CD14-positive monocyte (primary cell): ENCODE measurements around the gene TMEM242. TPM values are rescaled to one million over a fixed set of nuclear protein-coding genes. Genes with fewer than 3 reads are reported as not detected.

Experiments
- DNase-seq, 3 donors: peaks; one replicate each; pipeline ENCODE4 v3.0.0-alpha.2; 2011 to 2022
- H2AFZ ChIP-seq: 2 replicates; pipeline ENCODE4 v1.6.0; 2012; ENCODE audit warnings: mild to moderate bottlenecking, low read depth, low read length, inconsistent platforms; ENCODE audit not compliant: insufficient read depth, poor library complexity, severe bottlenecking
- H3K27ac ChIP-seq, 2 donors: 1 replicate in 1 of 2; 2 replicates in 1 of 2; pipeline ENCODE4 v1.5.1; 2012 to 2013; ENCODE audit warnings: low read length in 2 of 2, control low read depth in 1 of 2, inconsistent platforms in 1 of 2, low read depth in 1 of 2, mild to moderate bottlenecking in 1 of 2
- H3K27me3 ChIP-seq, 2 donors: one replicate each; pipeline versions ENCODE4 v1.6.0 to v1.6.1; 2011 to 2013; ENCODE audit warnings: low read length in 2 of 2; ENCODE audit not compliant: control insufficient read depth in 2 of 2, insufficient read depth in 2 of 2
- H3K36me3 ChIP-seq, 2 donors: replicated peaks in 1 of 2; 1 replicate in 1 of 2; 2 replicates in 1 of 2; pipeline versions ENCODE4 v1.5.1 to v1.6.1; 2012 to 2013; ENCODE audit warnings: low read length in 2 of 2, control low read depth in 1 of 2, inconsistent platforms in 1 of 2, mild to moderate bottlenecking in 1 of 2; ENCODE audit not compliant: insufficient read depth in 2 of 2, control insufficient read depth in 1 of 2
- H3K4me1 ChIP-seq, 2 donors: 1 replicate in 1 of 2; 2 replicates in 1 of 2; pipeline versions ENCODE4 v1.5.1 to v1.6.1; 2012 to 2013; ENCODE audit warnings: low read length in 2 of 2, control low read depth in 1 of 2, inconsistent platforms in 1 of 2, mild to moderate bottlenecking in 1 of 2, moderate library complexity in 1 of 2; ENCODE audit not compliant: insufficient read depth in 2 of 2, control insufficient read depth in 1 of 2
- H3K4me2 ChIP-seq: replicated peaks from 2 replicates; pipeline ENCODE3; 2012; ENCODE audit warnings: low read length, moderate library complexity, mild to moderate bottlenecking; ENCODE audit not compliant: poor library complexity, severe bottlenecking; ENCODE audit errors: extremely low read depth
- H3K4me3 ChIP-seq, 3 experiments: fragments of 200-600 bp in 1 of 3; sonication (generic) in 1 of 3; replicated peaks in 1 of 3; 1 replicate in 2 of 3; 2 replicates in 1 of 3; pipeline ENCODE4 v1.5.1; 2011 to 2013; ENCODE audit warnings: low read length in 3 of 3, mild to moderate bottlenecking in 3 of 3, control low read depth in 2 of 3, low read depth in 2 of 3, inconsistent platforms in 1 of 3, moderate library complexity in 1 of 3
- H3K79me2 ChIP-seq: 2 replicates; pipeline ENCODE4 v1.6.0; 2012; ENCODE audit warnings: mild to moderate bottlenecking, control low read depth, inconsistent platforms, low read length, moderate library complexity; ENCODE audit not compliant: insufficient read depth
- H3K9ac ChIP-seq: 2 replicates; pipeline ENCODE4 v1.6.0; 2017; ENCODE audit warnings: low read length, mild to moderate bottlenecking; ENCODE audit not compliant: insufficient read depth, poor library complexity, severe bottlenecking
- H3K9me3 ChIP-seq, 2 donors: replicated peaks in 1 of 2; 1 replicate in 1 of 2; 2 replicates in 1 of 2; pipeline versions ENCODE4 v1.5.1 to v1.6.1; 2012 to 2013; ENCODE audit warnings: low read length in 2 of 2, control low read depth in 1 of 2; ENCODE audit not compliant: control insufficient read depth in 1 of 2, insufficient read depth in 1 of 2
- H4K20me1 ChIP-seq: 2 replicates; pipeline ENCODE4 v1.6.0; 2012; ENCODE audit warnings: mild to moderate bottlenecking, low read length, control low read depth, moderate library complexity; ENCODE audit not compliant: insufficient read depth
- H3K27ac Mint-ChIP-seq, 7 donors: one replicate each; pipeline ENCODE4 v1.8.0; 2020; ENCODE audit warnings: mild to moderate bottlenecking in 7 of 7, mixed read lengths in 7 of 7, moderate library complexity in 6 of 7, inconsistent platforms in 2 of 7
- H3K27me3 Mint-ChIP-seq, 3 donors: one replicate each; pipeline ENCODE4 v1.8.0; 2021 to 2022; ENCODE audit warnings: low read depth in 3 of 3, mild to moderate bottlenecking in 3 of 3, mixed read lengths in 3 of 3, moderate library complexity in 3 of 3, inconsistent platforms in 1 of 3
- H3K36me3 Mint-ChIP-seq, 2 donors: one replicate each; pipeline ENCODE4 v1.8.0; 2020; ENCODE audit warnings: mixed read lengths in 2 of 2, inconsistent platforms in 1 of 2, mild to moderate bottlenecking in 1 of 2
- H3K4me1 Mint-ChIP-seq: one replicate; pipeline ENCODE4 v1.8.0; 2020; ENCODE audit warnings: mild to moderate bottlenecking, mixed read lengths
- H3K4me3 Mint-ChIP-seq, 2 donors: one replicate each; pipeline ENCODE4 v1.8.0; 2020; ENCODE audit warnings: mild to moderate bottlenecking in 2 of 2, mixed read lengths in 2 of 2, moderate library complexity in 1 of 2
- H3K9me3 Mint-ChIP-seq, 7 donors: one replicate each; pipeline ENCODE4 v1.8.0; 2020 to 2022; ENCODE audit warnings: mixed read lengths in 7 of 7, mild to moderate bottlenecking in 6 of 7, moderate library complexity in 6 of 7, inconsistent platforms in 2 of 7
- CTCF ChIP-seq: fragments of 200-600 bp; IDR thresholded peaks from one replicate; pipeline ENCODE4 v1.8.0; 2022; ENCODE audit warnings: antibody characterized with exemption, mild to moderate bottlenecking
- WGBS: methylation state at CpG from one replicate; pipeline ENCODE4 v1.1.5; 2013; ENCODE audit warnings: missing lambda C conversion rate; ENCODE audit not compliant: insufficient coverage; 5-methylcytosine and 5-hydroxymethylcytosine counted together
- intact Hi-C, 2 donors: fragments of 100-400 bp; cut with micrococcal nuclease; formaldehyde crosslinking; loops; one replicate each; pipeline versions ENCODE4 v1.15.0 to v1.15.1; 2023
- polyA plus RNA-seq, 3 donors: library from polyadenylated mRNA; depleted of rRNA in 1 of 3; unstranded in 2 of 3; stranded (reverse) in 1 of 3; fragments of 300-500 nt in 2 of 3; fragments of >200 nt in 1 of 3; fragmentation: Illumina TruSeq in 2 of 3; gene quantifications; 1 replicate in 2 of 3; 2 replicates in 1 of 3; pipeline ENCODE4 v1.2.3, GENCODE V29; 2012 to 2021

TMEM242 gene
- polyA plus RNA-seq, 3 donors, result 5.6 to 9.8 (median 8.3) TPM

- Histone ChIP-seq H3K27ac (no peak overlapping the region), H3K36me3 (no peaks in the 10 kb centered on the region), H3K9me3 (peaks cover 0 to 3% of the 10 kb centered on the region in 2 donors), H3K79me2 (no peaks in the 10 kb centered on the region), H3K4me3 (no peak overlapping the region), H3K4me1 (no peaks in the 10 kb centered on the region), H3K9ac (no peak overlapping the region), H2AFZ (no peak overlapping the region), H4K20me1 (no peaks in the 10 kb centered on the region), H3K4me2 (no peak overlapping the region), H3K27me3 (no peaks in the 10 kb centered on the region)
- peaks cover 0 to 10% (median 6%) of the 10 kb centered on the region in 3 donors for H3K27me3 Mint-ChIP-seq
- H3K9me3 Mint-ChIP-seq, result peaks cover 3 to 16% (median 9%) of the 10 kb centered on the region in 7 donors
- H3K27ac Mint-ChIP-seq, result no peak overlapping the region
- H3K4me1 Mint-ChIP-seq, result no peaks in the 10 kb centered on the region
- H3K4me3 Mint-ChIP-seq, result no peak overlapping the region
- no peak for DNase-seq
- no peak for TF ChIP-seq CTCF
- intact Hi-C loops, result no loop called here
- 96% methylated on average over 18 of the region's 21 CpGs for WGBS
- H3K36me3 Mint-ChIP-seq, result no peaks in the 10 kb centered on the region
These were observed 77.2 kb downstream of the TMEM242 start for GRCh38 chr6:157246048-157246630.

- H3K4me3 Mint-ChIP-seq, result no peak overlapping the region
- DNase-seq, result no peak
- H3K27me3 Mint-ChIP-seq, result peaks cover 0 to 10% (median 6%) of the 10 kb centered on the region in 3 donors
- Histone ChIP-seq H2AFZ (no peak overlapping the region), H3K27ac (no peak overlapping the region), H3K36me3 (no peaks in the 10 kb centered on the region), H3K4me3 (no peak overlapping the region), H3K79me2 (no peaks in the 10 kb centered on the region), H3K4me1 (peaks cover 0 to 4% of the 10 kb centered on the region in 2 donors), H3K9ac (no peak overlapping the region), H3K4me2 (no peak overlapping the region), H3K27me3 (no peaks in the 10 kb centered on the region), H3K9me3 (peaks cover 0 to 3% of the 10 kb centered on the region in 2 donors), H4K20me1 (no peaks in the 10 kb centered on the region)
- WGBS, result 93% methylated on average over 10 of the region's 13 CpGs
- H3K27ac Mint-ChIP-seq, result no peak overlapping the region
- no peaks in the 10 kb centered on the region for H3K36me3 Mint-ChIP-seq
- H3K4me1 Mint-ChIP-seq, result peaks cover 2% of the 10 kb centered on the region
- no peak for TF ChIP-seq CTCF
- intact Hi-C loops, result no loop called here
- peaks cover 3 to 16% (median 9%) of the 10 kb centered on the region in 7 donors for H3K9me3 Mint-ChIP-seq
These were observed 77.9 kb downstream of the TMEM242 start for GRCh38 chr6:157245436-157245835.
